Heart left ventricle (tissue), 16 donors: ENCODE measurements around the gene RXFP4. TPM values are rescaled to one million over a fixed set of nuclear protein-coding genes. Genes with fewer than 3 reads are reported as not detected.

Experiments
- ATAC-seq, 4 donors: fragments of 200-7000 bp; cut with Tn5 transposase; one replicate each; pipeline ENCODE4 v1.9.1; 2020 to 2022; ENCODE audit warnings: moderate library complexity in 4 of 4, mild to moderate bottlenecking in 3 of 4, moderate number of reproducible peaks in 1 of 4
- DNase-seq, 5 donors: peaks; one replicate each; pipeline ENCODE4 v3.0.0-alpha.2; 2020
- H3K27ac ChIP-seq, 12 donors: fragments of 200-600 bp; sonication (generic) in 4 of 12; one replicate each; pipeline versions ENCODE4 v1.5.0 to v1.8.0; 2016 to 2022; ENCODE audit warnings: mild to moderate bottlenecking in 2 of 12
- H3K27me3 ChIP-seq, 9 donors: fragments of 200-600 bp; sonication (generic) in 2 of 9; one replicate each; pipeline versions ENCODE4 v1.5.1 to v1.8.0; 2016 to 2022; ENCODE audit warnings: mild to moderate bottlenecking in 3 of 9
- H3K36me3 ChIP-seq, 9 donors: fragments of 200-600 bp; sonication (generic) in 2 of 9; one replicate each; pipeline versions ENCODE4 v1.5.0 to v1.8.0; 2018 to 2022; ENCODE audit warnings: mild to moderate bottlenecking in 2 of 9
- H3K4me1 ChIP-seq, 12 donors: fragments of 200-600 bp; sonication (generic) in 4 of 12; one replicate each; pipeline versions ENCODE4 v1.5.0 to v1.8.0; 2016 to 2022; ENCODE audit warnings: mild to moderate bottlenecking in 3 of 12
- H3K4me3 ChIP-seq, 12 donors: fragments of 200-600 bp; sonication (generic) in 4 of 12; one replicate each; pipeline versions ENCODE4 v1.5.0 to v1.8.0; 2017 to 2022; ENCODE audit warnings: mild to moderate bottlenecking in 9 of 12, moderate library complexity in 4 of 12
- H3K9me3 ChIP-seq, 12 donors: fragments of 200-600 bp; sonication (generic) in 4 of 12; one replicate each; pipeline versions ENCODE4 v1.5.0 to v1.8.0; 2016 to 2022; ENCODE audit warnings: mild to moderate bottlenecking in 1 of 12
- CTCF ChIP-seq, 12 donors: fragments of 200-600 bp; sonication (generic) in 4 of 12; IDR thresholded peaks; one replicate each; pipeline versions ENCODE4 v1.5.0 to v1.8.0; 2018 to 2022; ENCODE audit warnings: antibody characterized with exemption in 12 of 12, mild to moderate bottlenecking in 5 of 12
- POLR2A ChIP-seq, 2 donors: fragments of 450-650 bp; IDR thresholded peaks; one replicate each; pipeline ENCODE4 v1.6.1; 2017; ENCODE audit warnings: antibody characterized with exemption in 2 of 2, mild to moderate bottlenecking in 2 of 2, moderate library complexity in 2 of 2
- WGBS, 4 donors: extraction: QIAGEN DNeasy Blood & Tissue Kit in 2 of 4; methylation state at CpG; one replicate each; pipeline versions ENCODE4 v1.1.5 to v1.1.7; 2013 to 2018; 5-methylcytosine and 5-hydroxymethylcytosine counted together
- intact Hi-C, 10 donors: fragments of 100-400 bp; cut with DNase I; formaldehyde crosslinking; loops; one replicate each; pipeline versions ENCODE4 v1.11.1 to v1.14.2; 2022
- polyA plus RNA-seq, 2 donors: library from polyadenylated mRNA; stranded (reverse); fragments of 200-250 nt; gene quantifications; one replicate each; pipeline ENCODE4 v1.2.3, GENCODE V29; 2013
- total RNA-seq, 9 donors: library from RNA; depleted of rRNA in 2 of 9; stranded (reverse); fragments of >200 nt in 2 of 9; fragmentation: NEBNext Ultra II Directional in 3 of 9; extraction: Animal tissue kit (Norgen Biotek cat#: 25700) in 3 of 9; gene quantifications; one replicate each; pipeline versions ENCODE4 v1.1.0 to v1.2.4, GENCODE V29; 2016 to 2023
- donor health status: ischemic (EF 13 %, LVEDD 7.1; RV severe dilation, severe dysfunction).
- donor health status: healthy with polysubstance abuse.
- donor health status: DM: no; HTN: yes; CAD: no.
- donor health status: DM: no; HTN: no; CAD: no.
- donor health status: ischemic (EF 25% LVEDD 6.9; RV normal size, moderate dysfunction).
- donor health status: ischemic (EF 25% LVEDD 5.7; RV mildly dilated, moderate dysfunction).
- donor health status: healthy.
- donor health status: DM: yes; HTN: yes; CAD: no.
- donor health status: ischemic (EF 35%, LVEDD 5.7; RV mildly dilated, moderate dysfunction).
- donor health status: nonischemic (EF 11% LVEDD 7.7; RV severe dilation, severe dysfunction).
- donor health status: DM: yes; HTN: yes; CAD: no.
- donor health status: PGD.
- donor health status: ischemic (EF 29% LVEDD 5.4; RV normal size, mild dysfunction).
- donor health status: nonischemic (EF 23%, LVEDD 6.1; RV moderate dilation, normal function).

RXFP4 gene
- total and polyA plus RNA-seq, 11 donors, result 0.07 TPM; not detected in 10

GRCh38 chr1:155911156-155912055 lies 30.0 kb upstream of the RXFP4 start, which contains the start of gene RIT1:
Gene RIT1 (minus strand): TSS chr1:155911349. CDS start chr1:155910761, 588 bp downstream.
- intact Hi-C loops, result loop anchor here in 6 of 10 donors (2.0 to 10.0 kb wide), 5 partner anchors 49 to 403 kb away; partner anchors contain the start of genes GON4L (in 2 of the 6) and SYT11 (in 1 of the 6)
- Histone ChIP-seq H3K4me3 (peak within 1 kb of the TSS; percentile 65 to 97 (median 80)), H3K27me3 (no peaks in the 10 kb centered on the region), H3K36me3 (peaks cover 0 to 85% (median 81%) of the 10 kb centered on the region in 9 donors), H3K27ac (peak within 1 kb of the TSS; percentile 80 to 95 (median 92)), H3K9me3 (no peaks in the 10 kb centered on the region), H3K4me1 (peaks cover 0 to 22% (median 10%) of the 10 kb centered on the region in 12 donors)
- TF ChIP-seq POLR2A (IDR thresholded peaks at IDR 0.05) (peak in 1 of 2 donors; percentile 63), CTCF (IDR thresholded peaks at IDR 0.05) (peak in 2 of 12 donors; percentile 4 to 13)
- ATAC-seq (peak; percentile 97 to 99 (median 99)), DNase-seq (peak; percentile 90 to 94 (median 91))
- WGBS, 4 donors, result 7 to 10% (median 7%) methylated on average over 28 to 34 of the region's 34 CpGs

- intact Hi-C loops, result loop anchor here in 4 of 10 donors (5.0 to 10.0 kb wide), 3 partner anchors 50 to 403 kb away; partner anchors contain the start of genes GON4L (in 1 of the 4) and SYT11 (in 1 of the 4)
- 87 to 89% (median 88%) methylated on average over 11 of the region's 11 CpGs for WGBS, 4 donors
- TF ChIP-seq CTCF (IDR thresholded peaks at IDR 0.05), result no peak
- no peak for TF ChIP-seq POLR2A (IDR thresholded peaks at IDR 0.05)
- Histone ChIP-seq H3K27ac (peak overlapping the region in 8 of 12 donors; percentile 90 to 95 (median 94)), H3K4me3 (no peak overlapping the region), H3K36me3 (peaks cover 0 to 85% (median 81%) of the 10 kb centered on the region in 9 donors), H3K9me3 (no peaks in the 10 kb centered on the region), H3K4me1 (peaks cover 0 to 22% (median 10%) of the 10 kb centered on the region in 12 donors), H3K27me3 (no peaks in the 10 kb centered on the region)
- ATAC-seq (no peak), DNase-seq (no peak)
Observed at GRCh38 chr1:155912056-155912536, 29.3 kb upstream of the RXFP4 start.

- 75 to 78% (median 77%) methylated on average over 6 of the region's 6 CpGs for WGBS, 4 donors
- H3K27ac ChIP-seq, result no peak overlapping the region
Observed at GRCh38 chr1:155913969-155914757, 27.3 kb upstream of the RXFP4 start.

GRCh38 chr1:155918660-155919059 lies 22.8 kb upstream of the RXFP4 start:
- WGBS, 4 donors, result 73 to 77% (median 74%) methylated on average over 3 of the region's 3 CpGs
- H3K9me3 ChIP-seq, result no peaks in the 10 kb centered on the region
- intact Hi-C loops, result loop anchor here in 1 of 10 donors (10.0 kb wide), 1 partner anchor 396 kb away; no protein-coding TSS in a partner anchor
- no peaks in the 10 kb centered on the region for H3K27me3 ChIP-seq
- no peak overlapping the region for H3K27ac ChIP-seq
- no peak for DNase-seq
- no peak for ATAC-seq
- H3K4me1 ChIP-seq, result no peaks in the 10 kb centered on the region
- no peak overlapping the region for H3K4me3 ChIP-seq
- H3K36me3 ChIP-seq, result peaks cover 7 to 100% (median 99%) of the 10 kb centered on the region in 9 donors
- TF ChIP-seq CTCF (IDR thresholded peaks at IDR 0.05) (no peak), POLR2A (IDR thresholded peaks at IDR 0.05) (no peak)

More at GRCh38 chr1:155913969-155914757, 27.3 kb upstream of the RXFP4 start:
- no peak for TF ChIP-seq POLR2A (IDR thresholded peaks at IDR 0.05)
- H3K4me3 ChIP-seq, result no peak overlapping the region
- DNase-seq (no peak), ATAC-seq (no peak)
- peaks cover 0 to 85% (median 81%) of the 10 kb centered on the region in 9 donors for H3K36me3 ChIP-seq
- intact Hi-C loops, result loop anchor here in 4 of 10 donors (5.0 to 10.0 kb wide), 3 partner anchors 52 to 401 kb away; partner anchors contain the start of genes GON4L (in 1 of the 4) and SYT11 (in 1 of the 4)
- no peaks in the 10 kb centered on the region for H3K27me3 ChIP-seq
- H3K9me3 ChIP-seq, result no peaks in the 10 kb centered on the region
- H3K4me1 ChIP-seq, result peaks cover 0 to 20% (median 10%) of the 10 kb centered on the region in 12 donors
